K562 (cell line): Measurements from ENCODE around the gene DAO. TPM values are rescaled to one million over a fixed set of nuclear protein-coding genes. Genes with fewer than 3 reads are reported as not detected.

ENCODE experiments used
- ATAC-seq: fragments of 200-7000 bp; cut with Tn5 transposase; 3 replicates; pipeline ENCODE4 v1.9.1; 2020; ENCODE audit warnings: moderate library complexity
- BruUV-seq: library from RNA; stranded (reverse); fragments of 400-500 nt; replicated peaks from 2 replicates; lab custom pipeline; 2021; lab: Mats Ljungman, UMichigan
- CTCF ChIA-PET: fragments of 300-600 bp; formaldehyde crosslinking; extraction: SDS; loops from one replicate; lab custom pipeline; 2021; ENCODE audit warnings: low intra/inter-chr PET ratio; lab: Yijun Ruan, JAX
- POLR2A ChIA-PET: fragments of 300-600, 350-650 bp; sonication (Branson Sonifier 250); formaldehyde crosslinking; extraction: SDS; loops from one replicate; lab custom pipeline; 2021; ENCODE audit warnings: antibody characterized with exemption, inconsistent platforms; lab: Yijun Ruan, JAX
- DNase-seq, 4 experiments: peaks; one replicate each; pipeline versions ENCODE4 v3.0.0 to v3.0.0-alpha.2; 2011 to 2018; ENCODE audit warnings: low spot score in 3 of 4, mixed read lengths in 3 of 4; ENCODE audit errors: extremely low read depth in 1 of 4
- FAIRE-seq: peaks from 2 replicates; lab custom pipeline; 2011; peaks lifted over from hg19 to GRCh38; lab: Jason Lieb, UNC
- H2AFZ ChIP-seq: 2 replicates; pipeline ENCODE4 v1.6.0; 2011; ENCODE audit warnings: low read depth, low read length, control low read depth, inconsistent platforms
- H3K27ac ChIP-seq: fragments of 200-600 bp; 3 replicates; pipeline ENCODE4 v1.8.0; 2011; ENCODE audit warnings: low read depth, mild to moderate bottlenecking, control low read depth, inconsistent platforms, low read length, moderate library complexity, mixed read lengths; ENCODE audit errors: extremely low read depth
- H3K27me3 ChIP-seq, 2 experiments: fragments of 300-600 bp in 1 of 2; 2 replicates in 1 of 2; 3 replicates in 1 of 2; pipeline versions ENCODE4 v1.6.0 to v1.8.0; 2011; ENCODE audit warnings: inconsistent platforms in 2 of 2, low read length in 2 of 2, mild to moderate bottlenecking in 1 of 2, mixed read lengths in 1 of 2, moderate library complexity in 1 of 2; ENCODE audit not compliant: control insufficient read depth in 2 of 2, insufficient read depth in 2 of 2
- H3K36me3 ChIP-seq: fragments of 300-600 bp; 3 replicates; pipeline ENCODE4 v1.8.0; 2011; ENCODE audit warnings: mild to moderate bottlenecking, low read length, inconsistent platforms; ENCODE audit not compliant: control insufficient read depth, insufficient read depth
- H3K4me1 ChIP-seq, 2 experiments: fragments of 200-600 bp in 1 of 2; replicated peaks in 1 of 2; 2 replicates in 1 of 2; 3 replicates in 1 of 2; pipeline versions ENCODE4 v1.5.1 to v1.8.0; 2011; ENCODE audit warnings: inconsistent platforms in 2 of 2, low read length in 2 of 2, mild to moderate bottlenecking in 1 of 2, mixed read lengths in 1 of 2, moderate library complexity in 1 of 2; ENCODE audit not compliant: control insufficient read depth in 2 of 2, insufficient read depth in 2 of 2
- H3K4me2 ChIP-seq: 2 replicates; pipeline ENCODE4 v1.6.1; 2011; ENCODE audit warnings: low read length, control low read depth, inconsistent platforms, mixed read lengths; ENCODE audit not compliant: insufficient read depth
- H3K4me3 ChIP-seq: fragments of 200-600 bp; sonication (generic), shearing (Covaris generic); 2 replicates; pipeline ENCODE4 v1.5.1; 2016; ENCODE audit warnings: control low read depth, inconsistent platforms
- H3K79me2 ChIP-seq: fragments of 200-600 bp; 3 replicates; pipeline ENCODE4 v1.8.0; 2011; ENCODE audit warnings: low read length, inconsistent platforms; ENCODE audit not compliant: control insufficient read depth, insufficient read depth
- H3K9ac ChIP-seq, 2 experiments: 2 replicates each; pipeline versions ENCODE4 v1.6.0 to v1.6.1; 2011; ENCODE audit warnings: low read depth in 2 of 2, low read length in 2 of 2, control low read depth in 1 of 2, inconsistent platforms in 1 of 2, mild to moderate bottlenecking in 1 of 2, mixed read lengths in 1 of 2; ENCODE audit not compliant: insufficient read depth in 1 of 2
- H3K9me1 ChIP-seq: one replicate; pipeline ENCODE4 v1.6.0; 2011; ENCODE audit warnings: inconsistent platforms, mild to moderate bottlenecking, low read length, moderate library complexity; ENCODE audit not compliant: control insufficient read depth, insufficient read depth
- H3K9me3 ChIP-seq: replicated peaks from 2 replicates; pipeline ENCODE4 v1.5.1; 2011; ENCODE audit warnings: low read depth, low read length, inconsistent platforms; ENCODE audit not compliant: control insufficient read depth, insufficient read depth
- H4K20me1 ChIP-seq: replicated peaks from 2 replicates; pipeline ENCODE4 v1.6.1; 2011; ENCODE audit warnings: low read length, inconsistent platforms, mixed read lengths; ENCODE audit not compliant: control insufficient read depth, insufficient read depth
- MCM5 ChIP-seq: fragments of 450-650 bp; IDR thresholded peaks from 2 replicates; pipeline ENCODE4 v1.6.1; 2016; ENCODE audit warnings: low read depth
- YY1 ChIP-seq, 3 experiments: IDR thresholded peaks; 2 replicates each; pipeline ENCODE4 v1.6.1; 2011; ENCODE audit warnings: low read length in 2 of 3, mild to moderate bottlenecking in 2 of 3, moderate library complexity in 2 of 3, borderline replicate concordance in 1 of 3, control low read depth in 1 of 3, low read depth in 1 of 3; ENCODE audit not compliant: insufficient read depth in 3 of 3, insufficient replicate concordance in 2 of 3, control insufficient read depth in 1 of 3, insufficient read length in 1 of 3; ENCODE audit errors: extremely low read depth in 1 of 3
- ZEB2 ChIP-seq: fragments of 450-650 bp; IDR thresholded peaks from 2 replicates; pipeline ENCODE4 v1.6.1; 2016
- ZNF121 ChIP-seq: sonication (generic); formaldehyde crosslinking; conservative IDR thresholded peaks from 2 replicates; pipeline ENCODE4 v1.8.0; 2022; ENCODE audit warnings: missing genetic modification reagents
- ZNF75A ChIP-seq: fragments of 450-650 bp; formaldehyde crosslinking; IDR thresholded peaks from 2 replicates; pipeline ENCODE4 v1.4.0; 2020; ENCODE audit warnings: mild to moderate bottlenecking
- WGBS: fragments of 100-300 bp; shearing (Covaris generic); methylation state at CpG from one replicate; pipeline ENCODE4 v1.1.6; 2016; ENCODE audit warnings: low coverage, mixed read lengths; ENCODE audit not compliant: insufficient coverage; ENCODE audit errors: missing lambda C conversion rate; 5-methylcytosine and 5-hydroxymethylcytosine counted together
- in situ Hi-C: fragments of 300-500 bp; cut with MboI; formaldehyde crosslinking; loops from 4 replicates; pipeline ENCODE4 v1.15.0; 2018; ENCODE audit warnings: inconsistent platforms, mixed read lengths
- intact Hi-C: fragments of 100-400 bp; cut with micrococcal nuclease; formaldehyde crosslinking; loops from 2 replicates; pipeline ENCODE4 v1.14.2; 2022
- polyA plus RNA-seq, 8 experiments: library from polyadenylated mRNA; depleted of rRNA in 4 of 8; stranded (reverse) in 5 of 8; unstranded in 3 of 8; fragments of >200 nt; fragmentation: Nextera tagmentation in 2 of 8; fragmentation: Illumina TruSeq in 1 of 8; extraction: Ambion mirVana in 2 of 8; extraction: Trizol in 1 of 8; gene quantifications; 2 replicates each; pipeline versions ENCODE4 v1.2.1 to v1.2.3, GENCODE V29; 2011 to 2014; ENCODE audit warnings: inconsistent platforms in 1 of 8, missing spikeins in 1 of 8
- total RNA-seq, 7 experiments: library from RNA; depleted of rRNA in 6 of 7; stranded (reverse); fragments of >200 nt in 6 of 7; fragmentation: Illumina TruSeq in 2 of 7; extraction: Trizol in 2 of 7; gene quantifications; 2 replicates each; pipeline versions ENCODE4 v1.2.1 to v1.2.3, GENCODE V29; 2011 to 2021; ENCODE audit warnings: low replicate concordance in 1 of 7
- TF ChIP-seq, protein P1 (sequence below): fragments of 450-650 bp; IDR thresholded peaks from 2 replicates; pipeline ENCODE4 v1.6.1; 2016; ENCODE audit warnings: low read depth, mild to moderate bottlenecking, moderate library complexity

DAO gene
- total and polyA plus RNA-seq, 9 of the 15 experiments (the other 6 are each of a cell fraction or from before 2014, with no cell fraction given), result not detected

GRCh38 chr12:108918960-108919642, 39.2 kb downstream of the DAO start:
- no peak for FAIRE-seq
- Histone ChIP-seq H3K36me3 (no peaks in the 10 kb centered on the region), H3K4me1 (no peaks in the 10 kb centered on the region; a peak in 1 of 5 replicates), H3K27me3 (peaks cover 0 to 12% of the 10 kb centered on the region in 2 experiments; a peak in 1 of 5 replicates), H3K4me2 (no peak overlapping the region)
- CTCF ChIA-PET, result no interaction called here
- in situ Hi-C loops, result no loop called here
- TF ChIP-seq MCM5, result no peak
- TF ChIP-seq ZEB2, result peak; percentile 17; the same call in 1 of the 2 replicates
- TF ChIP-seq, all 486 proteins: peak for 1
- ATAC-seq (no peak), DNase-seq (no peak)
- H3K9me1 ChIP-seq, result no peaks in the 10 kb centered on the region
- no peaks in the 10 kb centered on the region for H3K79me2 ChIP-seq
- intact Hi-C loops, result no loop called here
- 0 out of 2 replicates have a peak, but pooled peaks cover 1% of the 10 kb centered on the region for H3K9me3 ChIP-seq
- H3K4me3 ChIP-seq, result no peak overlapping the region
- 0% methylated on average over 3 of the region's 3 CpGs for WGBS
- no peak overlapping the region for H3K9ac ChIP-seq
- no peaks in the 10 kb centered on the region for H4K20me1 ChIP-seq
- BruUV-seq, result no TSS peak
- no peak overlapping the region for H3K27ac ChIP-seq
- POLR2A ChIA-PET, result no interaction called here
- H2AFZ ChIP-seq, result no peak overlapping the region

GRCh38 chr12:108921946-108922345, 42.1 kb downstream of the DAO start:
- no peak overlapping the region for H3K9ac ChIP-seq
- H3K4me2 ChIP-seq, result no peak overlapping the region
- WGBS, result 2% methylated on average over 3 of the region's 3 CpGs
- FAIRE-seq (no peak), DNase-seq (no peak), ATAC-seq (no peak)
- H3K79me2 ChIP-seq, result no peaks in the 10 kb centered on the region
- no peaks in the 10 kb centered on the region for H3K4me1 ChIP-seq
- H3K27me3 ChIP-seq, result peaks cover 0 to 6% of the 10 kb centered on the region in 2 experiments; a peak in 1 of 5 replicates
- no peak overlapping the region for H3K4me3 ChIP-seq
- no peak overlapping the region for H2AFZ ChIP-seq
- POLR2A ChIA-PET, result interaction anchor here (0.7 to 1.8 kb wide), 2 partner anchors 8 to 10 kb away, joined by 3 to 4 read pairs; no protein-coding TSS in a partner anchor
- intact Hi-C loops (no loop called here), in situ Hi-C loops (no loop called here)
- no peaks in the 10 kb centered on the region for H3K36me3 ChIP-seq
- no peaks in the 10 kb centered on the region for H4K20me1 ChIP-seq
- TF ChIP-seq YY1 (IDR thresholded peaks at IDR 0.05; ENCODE audit: borderline replicate concordance in 1 of 3, control insufficient read depth in 1 of 3, extremely low read depth in 1 of 3, insufficient read depth in 3 of 3, insufficient read length in 1 of 3, insufficient replicate concordance in 2 of 3, low read depth in 1 of 3, low read length in 2 of 3), result no peak
- no peak for TF ChIP-seq ZNF121
- TF ChIP-seq ZNF75A (CRISPR knock-in tag), result no peak
- TF ChIP-seq, protein P1, sequence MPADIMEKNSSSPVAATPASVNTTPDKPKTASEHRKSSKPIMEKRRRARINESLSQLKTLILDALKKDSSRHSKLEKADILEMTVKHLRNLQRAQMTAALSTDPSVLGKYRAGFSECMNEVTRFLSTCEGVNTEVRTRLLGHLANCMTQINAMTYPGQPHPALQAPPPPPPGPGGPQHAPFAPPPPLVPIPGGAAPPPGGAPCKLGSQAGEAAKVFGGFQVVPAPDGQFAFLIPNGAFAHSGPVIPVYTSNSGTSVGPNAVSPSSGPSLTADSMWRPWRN, result no peak
- no TSS peak for BruUV-seq
- no peaks in the 10 kb centered on the region for H3K9me1 ChIP-seq
- H3K9me3 ChIP-seq, result 0 out of 2 replicates have a peak, but pooled peaks cover 1% of the 10 kb centered on the region
- CTCF ChIA-PET, result no interaction called here
- no peak overlapping the region for H3K27ac ChIP-seq
